SHP77 (cell line): Measurements from ENCODE around the gene TIMM10.
A peak's percentile ranks its signal among the peaks of the same experiment; 100 is the strongest.

Experiments used
- DNase-seq, 2 experiments: peaks; one replicate each; lab custom pipeline; 2025; lab: John Stamatoyannopoulos, UW

TIMM10 gene

GRCh38 chr11:57530596-57531507 is at the start of gene TIMM10:
TIMM10 (minus strand) TSS chr11:57530754; CDS start chr11:57530189, 565 bp downstream.
- peak; percentile 88 to 95 for DNase-seq

GRCh38 chr11:57574061-57574460 is 43.5 kb upstream of the TIMM10 start:
- DNase-seq = no peak

GRCh38 chr11:57571606-57572005 is 41.1 kb upstream of the TIMM10 start:
- no peak for DNase-seq

- DNase-seq = no peak
Measured at GRCh38 chr11:57568330-57568766, 37.8 kb upstream of the TIMM10 start.

GRCh38 chr11:57567515-57568329 is 37.2 kb upstream of the TIMM10 start, which contains the start of gene UBE2L6:
UBE2L6 (minus strand) TSS chr11:57567672; CDS start chr11:57567611, 61 bp downstream.
- peak in 1 of 2 experiments; percentile 5 for DNase-seq

GRCh38 chr11:57566905-57567514 is 36.5 kb upstream of the TIMM10 start:
- DNase-seq = no peak

GRCh38 chr11:57566005-57566904 is 35.7 kb upstream of the TIMM10 start:
- no peak for DNase-seq

GRCh38 chr11:57562596-57562995 is 32.0 kb upstream of the TIMM10 start:
- no peak for DNase-seq

- no peak for DNase-seq
Measured at GRCh38 chr11:57560146-57560545, 29.6 kb upstream of the TIMM10 start.

GRCh38 chr11:57556041-57556440 is 25.5 kb upstream of the TIMM10 start:
- DNase-seq = no peak

- DNase-seq = no peak
Measured at GRCh38 chr11:57555393-57555792, 24.8 kb upstream of the TIMM10 start.

- DNase-seq = no peak
Measured at GRCh38 chr11:57552479-57552878, 21.9 kb upstream of the TIMM10 start.

GRCh38 chr11:57551941-57552340 is 21.4 kb upstream of the TIMM10 start:
- DNase-seq = no peak

- DNase-seq = no peak
Measured at GRCh38 chr11:57549983-57550382, 19.4 kb upstream of the TIMM10 start.

GRCh38 chr11:57547854-57548377 is 17.4 kb upstream of the TIMM10 start:
- no peak for DNase-seq

GRCh38 chr11:57546869-57547475 is 16.4 kb upstream of the TIMM10 start:
- DNase-seq = no peak

- no peak for DNase-seq
Measured at GRCh38 chr11:57546451-57546850, 15.9 kb upstream of the TIMM10 start.

GRCh38 chr11:57545883-57546282 is 15.3 kb upstream of the TIMM10 start:
- no peak for DNase-seq

- no peak for DNase-seq
Measured at GRCh38 chr11:57544566-57544965, 14.0 kb upstream of the TIMM10 start.

- DNase-seq = no peak
Measured at GRCh38 chr11:57543593-57543992, 13.0 kb upstream of the TIMM10 start.
